Endothelial cell (in vitro differentiated cells): ENCODE measurements around the gene HDAC11. TPM values are rescaled to one million over a fixed set of nuclear protein-coding genes. Genes with fewer than 3 reads are reported as not detected.

Experiments
- DNase-seq: peaks from one replicate; pipeline ENCODE4 v3.0.0; 2021; ENCODE audit warnings: low spot score
- H3K27ac Mint-ChIP-seq: one replicate; pipeline ENCODE4 v1.8.0; 2021; ENCODE audit warnings: mixed read lengths, inconsistent platforms; ENCODE audit not compliant: unreplicated experiment
- H3K27me3 Mint-ChIP-seq: one replicate; pipeline ENCODE4 v1.8.0; 2021; ENCODE audit warnings: mild to moderate bottlenecking, moderate library complexity, mixed read lengths, inconsistent platforms; ENCODE audit not compliant: unreplicated experiment
- H3K36me3 Mint-ChIP-seq: one replicate; pipeline ENCODE4 v1.8.0; 2021; ENCODE audit warnings: mild to moderate bottlenecking, low read depth, mixed read lengths, inconsistent platforms; ENCODE audit not compliant: unreplicated experiment
- H3K4me1 Mint-ChIP-seq: one replicate; pipeline ENCODE4 v1.8.0; 2021; ENCODE audit warnings: mild to moderate bottlenecking, mixed read lengths, inconsistent platforms; ENCODE audit not compliant: unreplicated experiment
- H3K4me3 Mint-ChIP-seq: one replicate; pipeline ENCODE4 v1.8.0; 2021; ENCODE audit warnings: mild to moderate bottlenecking, mixed read lengths, inconsistent platforms; ENCODE audit not compliant: unreplicated experiment
- H3K9me3 Mint-ChIP-seq: one replicate; pipeline ENCODE4 v1.8.0; 2021; ENCODE audit warnings: mixed read lengths, inconsistent platforms; ENCODE audit not compliant: unreplicated experiment
- total RNA-seq: library from RNA; stranded (reverse); fragmentation: NEBNext Ultra II Directional; extraction: Animal tissue kit (Norgen Biotek cat#: 25700); gene quantifications from one replicate; pipeline ENCODE4 v1.2.1, GENCODE V29; 2021; ENCODE audit not compliant: unreplicated experiment
- TF ChIP-seq, protein P1 (sequence below): fragments of 200-600 bp; sonication (generic); IDR thresholded peaks from one replicate; pipeline ENCODE4 v1.5.0; 2021; ENCODE audit warnings: antibody characterized with exemption; ENCODE audit not compliant: unreplicated experiment

HDAC11 gene
- total RNA-seq, 1 donor from 2014 or later: 14.8 TPM

DNA sequence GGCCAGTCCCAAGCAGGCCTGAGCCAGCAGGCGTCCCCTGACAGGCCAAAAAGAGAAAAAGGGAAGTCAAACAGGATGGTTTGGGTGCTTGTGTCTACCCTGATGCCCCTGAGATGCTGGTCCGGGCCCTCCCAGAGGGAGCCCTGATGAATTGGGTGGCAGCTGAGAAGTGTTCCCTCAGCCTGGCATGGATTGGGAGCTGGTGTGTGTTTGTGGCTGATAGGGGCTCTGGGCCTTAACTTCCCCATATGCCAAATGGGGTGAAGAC is 70.3 kb downstream of the HDAC11 start:
- H3K27me3 Mint-ChIP-seq: peaks cover 15% of the 10 kb centered on the region
- peaks cover 9% of the 10 kb centered on the region for H3K4me1 Mint-ChIP-seq
- no peak for DNase-seq
- no peaks in the 10 kb centered on the region for H3K9me3 Mint-ChIP-seq
- H3K4me3 Mint-ChIP-seq: no peak overlapping the region
- peaks cover 6% of the 10 kb centered on the region for H3K36me3 Mint-ChIP-seq
- H3K27ac Mint-ChIP-seq: no peak overlapping the region
- TF ChIP-seq, protein P1, sequence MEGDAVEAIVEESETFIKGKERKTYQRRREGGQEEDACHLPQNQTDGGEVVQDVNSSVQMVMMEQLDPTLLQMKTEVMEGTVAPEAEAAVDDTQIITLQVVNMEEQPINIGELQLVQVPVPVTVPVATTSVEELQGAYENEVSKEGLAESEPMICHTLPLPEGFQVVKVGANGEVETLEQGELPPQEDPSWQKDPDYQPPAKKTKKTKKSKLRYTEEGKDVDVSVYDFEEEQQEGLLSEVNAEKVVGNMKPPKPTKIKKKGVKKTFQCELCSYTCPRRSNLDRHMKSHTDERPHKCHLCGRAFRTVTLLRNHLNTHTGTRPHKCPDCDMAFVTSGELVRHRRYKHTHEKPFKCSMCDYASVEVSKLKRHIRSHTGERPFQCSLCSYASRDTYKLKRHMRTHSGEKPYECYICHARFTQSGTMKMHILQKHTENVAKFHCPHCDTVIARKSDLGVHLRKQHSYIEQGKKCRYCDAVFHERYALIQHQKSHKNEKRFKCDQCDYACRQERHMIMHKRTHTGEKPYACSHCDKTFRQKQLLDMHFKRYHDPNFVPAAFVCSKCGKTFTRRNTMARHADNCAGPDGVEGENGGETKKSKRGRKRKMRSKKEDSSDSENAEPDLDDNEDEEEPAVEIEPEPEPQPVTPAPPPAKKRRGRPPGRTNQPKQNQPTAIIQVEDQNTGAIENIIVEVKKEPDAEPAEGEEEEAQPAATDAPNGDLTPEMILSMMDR: no peak

DNA sequence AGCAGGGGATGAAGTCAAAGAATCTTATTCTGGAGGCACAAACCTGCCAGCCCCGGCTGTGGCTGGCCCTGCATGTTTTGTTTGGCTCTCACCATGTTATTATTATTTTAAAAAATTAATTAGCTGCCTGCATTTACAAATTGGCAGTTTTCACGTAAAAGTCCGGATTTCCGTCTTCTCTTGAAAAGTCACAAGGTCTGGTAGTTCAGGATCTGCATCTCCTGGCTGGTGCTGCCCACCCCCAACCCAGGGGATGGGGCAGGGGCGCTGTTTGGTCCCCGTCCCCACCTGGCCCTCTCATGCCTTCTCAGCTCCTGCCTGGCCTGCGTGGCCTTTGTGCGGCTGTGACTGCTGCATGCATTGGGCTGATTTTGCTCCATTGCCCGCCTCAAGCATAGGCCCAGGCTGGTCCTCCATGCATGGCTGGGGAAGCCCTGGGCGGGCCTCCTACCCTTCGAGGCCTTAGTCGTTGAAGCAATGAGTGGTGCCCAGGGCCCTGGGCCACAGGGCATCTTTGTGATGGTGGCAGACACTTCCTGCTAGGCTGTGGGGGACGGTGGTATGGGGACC is 70.8 kb downstream of the HDAC11 start:
- Mint-ChIP-seq H3K27me3 (peaks cover 13% of the 10 kb centered on the region), H3K27ac (no peak overlapping the region), H3K4me3 (no peak overlapping the region), H3K4me1 (peaks cover 9% of the 10 kb centered on the region), H3K36me3 (peaks cover 6% of the 10 kb centered on the region), H3K9me3 (no peaks in the 10 kb centered on the region)
- TF ChIP-seq, protein P1: no peak
- DNase-seq: no peak

DNA sequence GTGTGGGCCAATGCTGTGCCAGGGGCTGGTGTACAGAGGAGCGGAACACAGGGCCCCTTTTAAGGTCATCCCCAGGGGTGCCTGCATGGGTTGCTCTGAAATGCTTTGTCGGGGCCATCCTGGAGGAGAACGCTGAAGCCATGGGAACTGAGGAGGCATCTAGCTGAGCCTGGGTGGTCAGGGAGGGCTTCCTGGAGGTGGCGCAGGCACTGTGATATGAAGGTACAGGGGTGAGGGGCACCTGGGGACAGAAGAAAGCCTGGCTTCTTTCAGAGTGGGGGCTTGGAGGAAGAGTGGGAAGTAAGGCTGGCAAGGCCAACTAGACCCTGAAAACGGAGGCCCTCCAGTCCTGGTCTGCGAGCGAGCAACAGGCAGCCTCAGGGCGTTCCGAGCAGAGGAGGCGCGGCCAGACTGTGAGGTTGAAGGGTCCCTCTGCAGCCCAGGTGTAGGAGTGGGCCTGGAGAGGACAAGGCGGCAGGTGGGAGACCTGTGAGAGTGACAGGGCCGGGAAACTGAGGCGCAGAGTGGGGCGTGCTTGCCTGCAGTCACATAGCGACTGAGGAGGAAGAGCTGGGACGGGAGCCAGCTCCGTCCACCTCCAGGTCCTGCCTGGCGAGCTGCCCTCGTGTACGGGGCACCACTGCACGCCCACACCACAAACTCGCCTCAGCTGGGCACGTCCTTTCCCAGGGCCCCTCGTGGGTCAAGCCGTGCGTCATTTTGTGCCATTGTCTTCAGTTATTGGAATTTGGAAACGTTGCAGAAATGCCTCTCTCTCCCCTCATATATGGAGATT is 72.9 kb downstream of the HDAC11 start:
- Mint-ChIP-seq H3K36me3 (no peaks in the 10 kb centered on the region), H3K9me3 (no peaks in the 10 kb centered on the region), H3K27me3 (peaks cover 21% of the 10 kb centered on the region), H3K27ac (no peak overlapping the region), H3K4me1 (peaks cover 17% of the 10 kb centered on the region), H3K4me3 (no peak overlapping the region)
- DNase-seq: no peak
- TF ChIP-seq, protein P1: no peak

DNA sequence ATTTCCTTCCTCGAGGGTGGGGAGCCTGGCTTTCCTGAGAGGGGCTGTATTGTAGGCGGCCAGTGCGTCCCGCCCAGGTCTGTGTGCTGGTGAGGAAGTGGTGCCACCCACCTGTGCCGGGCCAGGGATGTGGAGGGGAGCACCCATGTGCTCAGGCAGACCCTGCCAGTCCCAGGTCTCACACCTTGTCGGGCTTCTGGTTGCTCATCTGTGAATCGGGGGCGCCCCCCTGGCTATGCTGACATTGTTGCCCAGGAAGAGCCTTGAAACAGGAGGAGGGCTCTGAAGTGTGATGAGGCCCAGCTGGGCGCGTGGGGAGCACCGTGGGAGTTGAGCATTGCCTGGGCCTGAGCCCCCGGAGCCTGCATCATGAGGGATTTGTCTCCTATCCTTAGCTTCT is 73.6 kb downstream of the HDAC11 start:
- no peak overlapping the region for H3K27ac Mint-ChIP-seq
- no peak for DNase-seq
- H3K36me3 Mint-ChIP-seq: no peaks in the 10 kb centered on the region
- TF ChIP-seq, protein P1: no peak
- no peak overlapping the region for H3K4me3 Mint-ChIP-seq
- H3K9me3 Mint-ChIP-seq: no peaks in the 10 kb centered on the region
- peaks cover 21% of the 10 kb centered on the region for H3K27me3 Mint-ChIP-seq
- H3K4me1 Mint-ChIP-seq: peaks cover 13% of the 10 kb centered on the region

DNA sequence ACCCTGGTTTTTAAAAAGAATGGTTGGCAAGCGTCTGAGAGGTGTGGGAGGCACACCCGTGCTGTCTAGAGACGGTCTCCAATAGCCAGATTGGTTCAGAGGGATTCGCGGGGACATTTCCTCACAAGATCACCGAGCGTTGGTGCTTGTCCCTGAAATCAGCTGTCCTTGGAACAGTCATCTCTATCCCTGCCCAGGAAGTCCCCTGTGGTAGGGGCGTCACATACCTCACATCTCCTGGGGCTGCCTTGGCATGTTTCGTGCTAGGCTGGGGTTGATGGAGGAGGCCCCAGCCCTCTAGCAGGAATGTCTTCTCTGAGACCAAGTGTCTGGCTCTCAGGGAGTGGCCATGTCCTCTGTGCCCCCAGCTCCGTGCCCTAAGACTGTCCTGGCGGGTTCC is 75.6 kb downstream of the HDAC11 start:
- no peak overlapping the region for H3K27ac Mint-ChIP-seq

More for the DNA sequence above, 75.6 kb downstream of the HDAC11 start:
- DNase-seq: no peak
- Mint-ChIP-seq H3K27me3 (peaks cover 21% of the 10 kb centered on the region), H3K36me3 (no peaks in the 10 kb centered on the region), H3K4me3 (no peak overlapping the region), H3K4me1 (peaks cover 9% of the 10 kb centered on the region), H3K9me3 (no peaks in the 10 kb centered on the region)
- TF ChIP-seq, protein P1: no peak

Other genes starting within 250 kb of the HDAC11 start
- gene NUP210, start 60.0 kb upstream of the HDAC11 start, total RNA-seq: 3.0 TPM
- 10.5 TPM for gene FBLN2, start 68.8 kb downstream of the HDAC11 start, total RNA-seq